DMS79 treated with DMSO at 0.1 percent for 48 hours (cell line): ENCODE measurements around the gene MAP7D3.
"Not testable (repeated sequence)": the region's sequence is repeated elsewhere in the genome, so short reads cannot be mapped to it uniquely, and the experiment has no call there.

Experiments
- DNase-seq: peaks from one replicate; lab custom pipeline; 2025; lab: John Stamatoyannopoulos, UW

The MAP7D3 gene

DNA sequence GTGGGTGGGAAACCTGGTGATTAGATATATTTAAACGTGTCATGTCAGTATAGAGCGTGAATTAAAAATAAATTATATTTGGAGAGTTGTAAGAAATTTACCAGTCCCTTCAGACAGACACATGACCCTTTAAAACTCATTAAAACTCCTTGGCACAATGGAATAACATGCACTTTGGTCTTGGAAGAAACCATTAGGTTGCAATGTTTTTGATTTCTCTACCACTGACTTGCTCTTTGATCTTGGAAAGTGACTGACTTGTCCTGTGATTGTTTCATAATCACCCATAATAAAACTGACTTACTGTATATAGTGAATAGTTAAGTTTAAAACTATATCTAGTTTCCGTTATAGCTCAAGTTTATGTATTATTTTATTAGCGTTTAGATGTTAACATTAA, 68.0 kb downstream of the MAP7D3 start:
- DNase-seq, result no peak

DNA sequence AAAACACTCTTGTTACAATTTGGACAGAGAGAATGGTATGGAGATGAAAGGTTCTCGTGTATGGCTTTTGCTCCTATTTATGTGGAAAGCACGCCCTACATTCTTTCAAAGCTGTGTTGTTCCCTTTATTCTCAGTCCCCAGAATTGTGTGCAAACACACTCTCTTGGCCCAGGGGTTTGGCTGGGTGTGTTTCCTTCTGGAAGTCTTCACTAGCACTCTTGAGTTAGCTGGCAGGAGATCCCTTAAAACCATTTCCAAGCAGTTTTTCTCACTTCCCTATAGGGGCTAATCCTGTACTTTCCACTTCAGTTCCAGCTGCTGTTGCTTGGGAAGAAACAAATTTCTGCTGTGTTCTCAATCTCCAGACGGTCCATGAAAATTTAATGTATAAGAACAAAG, 68.8 kb downstream of the MAP7D3 start:
- no peak for DNase-seq

DNA sequence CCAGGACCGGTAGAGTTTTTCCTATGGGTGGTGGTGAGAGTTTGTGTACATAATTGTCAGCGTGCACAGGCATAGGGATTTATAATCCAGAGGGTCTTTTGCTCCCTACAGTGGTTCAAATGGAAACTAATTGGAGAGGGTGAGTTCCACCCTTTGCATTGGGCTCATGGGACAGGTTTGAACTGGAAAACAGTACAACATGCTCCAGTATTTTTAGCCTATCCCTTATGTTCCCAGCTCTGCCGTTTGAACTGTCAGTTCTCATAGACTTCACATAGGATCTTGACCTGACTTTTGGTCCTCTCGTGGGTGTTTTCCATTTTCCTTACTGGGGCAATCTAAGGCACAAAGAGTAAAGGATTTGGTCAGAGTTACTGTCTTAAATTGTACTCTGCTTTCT, 72.1 kb downstream of the MAP7D3 start:
- no peak for DNase-seq

DNA sequence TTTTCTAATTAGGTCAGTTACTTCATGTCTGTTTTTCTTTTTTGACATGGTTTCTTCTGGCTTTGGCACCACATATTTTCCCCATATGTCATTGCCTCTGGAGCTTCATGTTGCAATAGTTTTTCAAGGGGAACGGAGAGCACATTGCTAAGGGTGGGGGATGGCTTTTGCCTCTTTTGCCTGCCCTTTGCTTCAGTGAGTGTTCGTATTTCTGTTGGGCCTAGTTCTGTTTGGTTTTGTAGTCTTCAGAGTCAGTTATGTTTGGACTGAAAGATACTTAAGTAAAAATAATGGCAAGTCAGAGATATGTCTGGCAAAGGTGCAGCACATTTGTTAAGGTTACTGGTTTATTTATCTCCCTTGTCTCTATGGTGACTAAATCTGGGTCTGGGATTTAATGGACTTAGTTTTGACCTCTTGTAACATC, 74.8 kb downstream of the MAP7D3 start:
- DNase-seq, result no peak

DNA sequence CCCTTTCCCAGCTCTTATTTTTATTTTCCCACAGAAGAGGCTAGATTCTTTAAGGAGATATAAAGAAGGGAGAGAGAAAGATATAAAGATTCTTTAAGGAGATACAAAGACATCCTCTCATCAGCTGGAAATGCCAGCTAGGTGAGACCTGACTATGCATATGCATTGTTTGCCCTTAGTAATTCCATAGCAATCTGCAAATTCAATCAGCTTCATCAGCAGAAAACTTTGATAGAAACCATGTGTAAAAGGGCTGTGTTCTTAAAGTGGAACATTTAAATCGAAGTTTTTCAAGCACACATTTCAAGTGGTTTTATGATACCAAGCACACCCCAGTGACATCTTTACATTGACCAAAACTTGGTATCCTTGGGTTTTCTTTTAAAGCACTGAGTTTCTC, 79.8 kb downstream of the MAP7D3 start:
- DNase-seq, result no peak

DNA sequence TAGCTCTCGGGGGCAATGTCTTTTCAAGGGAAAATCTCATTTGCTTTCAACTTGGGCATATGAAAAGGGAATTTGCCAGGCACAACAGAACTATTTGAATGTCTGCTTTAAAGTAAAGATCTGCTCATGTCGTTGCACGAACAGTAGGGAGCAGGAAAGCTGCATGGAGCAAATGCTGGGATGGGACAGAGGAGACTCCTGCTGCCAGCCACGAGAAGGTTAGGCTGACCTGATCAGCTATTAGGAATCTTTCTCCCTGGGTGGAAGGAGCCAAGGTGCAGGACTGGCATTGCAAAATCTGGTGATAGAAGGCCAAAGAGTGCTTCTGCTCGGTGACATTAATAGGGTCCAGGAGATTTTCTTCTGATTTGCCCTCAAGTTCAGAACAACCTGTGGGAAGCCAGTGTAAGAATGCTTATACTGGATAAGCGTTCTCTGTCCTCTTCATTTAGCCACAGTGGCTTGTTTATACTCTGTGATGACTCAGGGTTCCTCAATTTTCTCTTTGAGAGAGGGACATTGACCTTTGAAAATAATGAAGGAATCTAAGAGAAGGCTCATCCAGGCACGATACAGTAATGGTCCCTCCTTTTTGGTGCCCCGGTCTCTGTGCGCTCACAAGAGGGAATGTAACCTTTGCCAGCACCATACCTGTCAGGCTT, 80.9 kb downstream of the MAP7D3 start:
- no peak for DNase-seq

DNA sequence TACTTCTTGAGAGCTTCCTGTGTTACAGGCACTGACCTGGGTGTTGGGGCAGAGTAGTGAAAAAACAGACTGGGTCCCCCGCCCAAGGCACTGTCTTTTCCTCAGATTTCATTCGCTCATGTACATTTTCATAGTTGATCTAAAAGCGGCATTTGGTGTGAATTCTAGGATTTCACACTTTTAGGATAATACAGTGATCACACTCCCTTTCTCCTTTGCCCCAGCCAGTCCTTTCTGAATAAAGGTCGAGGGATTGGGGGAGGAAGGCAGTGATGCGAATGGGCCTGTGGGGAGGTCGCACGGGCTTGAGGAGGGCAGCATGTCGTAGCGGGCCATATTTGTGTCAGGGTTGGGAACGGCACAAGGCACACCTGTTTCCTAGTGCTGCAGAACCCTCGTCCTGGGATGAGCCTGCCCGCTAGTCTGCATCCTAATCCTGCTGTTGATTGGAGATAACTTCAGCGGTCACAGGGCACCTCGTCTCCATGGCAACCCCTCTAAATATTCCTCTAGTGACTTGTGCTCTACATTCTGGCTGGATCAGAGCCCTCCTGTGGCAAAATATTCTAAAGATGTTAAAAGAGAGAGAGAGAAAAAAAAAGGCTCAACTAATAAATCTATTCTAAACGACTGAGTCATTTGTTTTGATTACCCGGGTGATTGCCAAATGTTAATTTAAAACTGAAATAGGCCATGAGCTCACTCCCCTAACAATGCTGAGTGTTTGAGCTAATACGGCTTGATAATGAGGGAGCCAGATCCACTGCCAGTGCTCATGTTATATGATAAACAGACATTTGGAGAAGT, 82.1 kb downstream of the MAP7D3 start:
- no peak for DNase-seq

DNA sequence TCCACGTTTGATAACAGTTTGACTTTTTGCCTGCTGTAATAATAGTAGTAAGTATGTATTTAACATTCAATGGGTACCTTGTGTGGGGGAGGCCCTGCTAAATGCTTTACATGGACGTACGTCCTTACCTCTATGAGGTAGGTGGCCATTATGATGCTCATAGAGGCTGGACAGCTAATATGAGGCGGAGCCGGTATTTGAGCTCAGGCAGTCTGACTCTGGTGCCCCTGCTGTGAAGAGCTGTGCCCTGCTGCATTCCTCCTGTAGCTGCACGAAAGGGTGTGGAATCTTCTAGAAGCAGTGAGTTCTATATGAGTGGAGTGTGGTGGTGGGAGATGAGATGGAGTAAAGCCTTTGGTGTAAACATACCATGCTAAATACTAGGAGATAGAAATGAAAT, 83.2 kb downstream of the MAP7D3 start:
- DNase-seq, result not testable (repeated sequence)

DNA sequence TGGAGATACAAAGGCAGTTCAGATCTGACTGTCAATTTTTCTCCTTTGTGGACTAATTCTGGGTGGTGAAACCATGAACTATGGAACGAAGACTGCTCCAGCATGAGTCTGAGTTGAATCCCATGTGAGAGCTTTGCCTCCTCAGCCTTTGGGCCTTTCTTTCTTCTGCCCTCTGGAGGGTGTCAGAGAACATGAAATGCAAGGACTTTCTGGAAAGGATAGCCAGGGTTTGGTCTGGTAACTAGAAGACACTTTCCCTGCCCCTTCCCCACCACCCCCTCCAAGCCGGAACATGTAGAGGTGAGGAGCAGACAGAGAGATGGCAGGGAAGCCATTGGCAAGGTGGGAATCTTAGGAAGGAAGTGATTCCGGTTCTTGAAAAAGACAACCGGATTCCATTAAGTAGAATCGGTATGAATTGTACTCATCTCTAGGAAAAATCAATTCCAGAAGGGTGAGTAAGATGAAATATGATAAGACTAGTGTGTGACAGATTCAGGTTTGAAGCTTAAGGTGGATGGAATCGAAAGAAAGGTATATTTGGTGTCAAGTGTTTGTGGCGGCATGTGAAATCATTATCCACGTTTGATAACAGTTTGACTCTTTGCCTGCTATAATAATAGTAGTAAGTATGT, 84.9 kb downstream of the MAP7D3 start:
- no peak for DNase-seq

DNA sequence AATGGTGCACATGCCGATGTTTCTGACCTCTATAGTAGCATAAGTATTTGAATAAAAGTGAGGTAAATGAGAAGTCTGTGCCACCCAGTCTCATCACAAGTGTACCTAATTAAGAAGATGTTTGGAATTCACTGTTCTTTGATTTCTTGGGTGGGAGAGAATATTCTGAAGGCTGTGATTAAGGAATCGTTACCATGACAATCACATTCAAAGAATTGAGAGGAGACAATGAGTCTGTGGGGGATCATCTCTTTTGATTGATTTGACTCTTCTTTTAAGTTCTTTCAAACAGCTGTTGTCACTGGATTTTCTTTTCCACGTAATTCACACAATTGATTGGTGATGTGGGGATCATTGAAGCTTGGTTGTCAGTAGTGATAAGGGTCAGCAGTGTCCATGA, 85.8 kb downstream of the MAP7D3 start:
- DNase-seq, result no peak

DNA sequence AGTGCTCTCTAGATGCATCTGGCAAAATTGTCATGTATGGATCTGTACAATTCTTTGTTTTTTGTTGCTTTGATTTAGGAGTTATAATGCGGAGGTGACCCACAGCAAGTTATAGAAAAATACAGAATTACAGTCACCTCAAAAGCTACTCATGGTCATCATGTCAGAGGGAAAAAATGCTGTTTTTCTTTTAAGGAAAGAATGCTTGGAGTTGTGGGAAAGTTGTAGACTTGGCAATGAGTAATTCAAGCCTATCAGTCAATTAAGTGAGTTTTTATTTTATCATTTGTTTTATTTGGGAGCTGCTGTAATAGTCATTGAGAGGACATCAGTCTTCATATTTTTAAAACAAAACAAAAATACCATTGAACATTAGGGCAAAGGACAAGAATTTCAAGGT, 87.5 kb downstream of the MAP7D3 start:
- DNase-seq, result no peak
